ENCODE measurements around the gene THUMPD3.

Gene THUMPD3

DNA sequence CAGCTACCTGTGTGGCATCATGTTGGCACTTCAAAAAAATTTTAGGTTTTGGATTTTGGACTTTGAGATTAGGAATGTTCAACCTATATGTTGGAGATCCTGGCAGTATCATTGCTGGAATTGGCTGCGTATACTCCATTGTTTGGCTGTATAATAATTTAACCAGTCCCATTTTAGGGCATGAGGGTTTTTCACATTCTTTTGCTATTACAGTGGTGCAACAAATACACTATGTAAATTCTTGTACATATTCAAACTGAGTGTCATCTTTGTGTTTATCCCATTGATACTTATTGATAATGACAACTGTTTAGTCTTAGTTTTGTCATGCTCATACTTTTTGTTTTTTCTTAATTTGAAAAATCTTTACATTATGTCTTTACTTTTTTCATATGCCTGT lies 6.7 kb downstream of the THUMPD3 start:
- DNase-seq: no peak

GRCh38 chr3:9373465-9373864 lies 10.6 kb downstream of the THUMPD3 start:
- no peak for DNase-seq

- DNase-seq: no peak
These were observed 15.1 kb downstream of the THUMPD3 start for GRCh38 chr3:9377981-9378380.

- no peak for DNase-seq
These were observed 16.5 kb downstream of the THUMPD3 start for GRCh38 chr3:9379327-9379726.

GRCh38 chr3:9380014-9380413 lies 17.2 kb downstream of the THUMPD3 start:
- no peak for DNase-seq

GRCh38 chr3:9384141-9384828 lies 21.4 kb downstream of the THUMPD3 start:
- no peak for DNase-seq

GRCh38 chr3:9385187-9386077 lies 22.6 kb downstream of the THUMPD3 start:
- no peak for DNase-seq

DNA sequence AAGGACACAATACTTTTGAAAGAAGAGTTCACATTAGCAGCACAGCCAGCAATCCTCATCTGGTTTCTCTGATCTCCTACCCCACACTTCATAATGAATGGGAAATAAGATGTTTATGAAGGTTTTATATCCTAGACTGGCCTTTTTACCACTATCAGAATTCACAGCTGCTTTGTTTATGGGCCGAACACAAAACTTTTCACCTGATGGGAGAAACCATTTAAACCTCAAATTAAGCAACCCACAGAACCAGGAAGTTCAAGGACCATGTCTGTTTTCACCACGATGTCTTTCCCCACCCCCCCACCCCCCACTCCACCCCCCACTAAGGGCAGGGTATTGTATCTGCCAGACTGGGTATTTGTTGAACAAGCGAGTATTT lies 23.2 kb downstream of the THUMPD3 start:
- no peak for DNase-seq

- no peak for DNase-seq
These were observed 23.9 kb downstream of the THUMPD3 start for GRCh38 chr3:9386501-9387321.

GRCh38 chr3:9387322-9387655 lies 24.4 kb downstream of the THUMPD3 start:
- no peak for DNase-seq

DNA sequence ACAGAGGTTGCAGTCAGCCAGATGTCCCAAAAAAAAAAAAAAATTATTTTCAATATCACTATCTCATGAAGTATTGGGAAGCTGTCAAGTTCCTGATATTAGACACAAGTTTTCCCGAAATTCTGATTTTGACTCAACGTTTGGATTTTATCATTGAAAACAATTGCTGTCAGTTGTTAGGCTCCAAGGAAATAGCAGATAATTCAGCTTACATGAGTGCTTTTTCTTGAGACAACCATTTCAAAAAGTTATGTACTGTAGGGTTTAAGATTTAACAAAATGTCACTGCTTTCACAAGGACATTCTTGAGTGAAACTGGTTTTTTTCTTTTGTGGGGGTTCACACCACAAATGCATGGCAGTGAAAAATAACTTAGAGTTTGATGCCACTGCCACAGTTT lies 25.3 kb downstream of the THUMPD3 start:
- no peak for DNase-seq

DNA sequence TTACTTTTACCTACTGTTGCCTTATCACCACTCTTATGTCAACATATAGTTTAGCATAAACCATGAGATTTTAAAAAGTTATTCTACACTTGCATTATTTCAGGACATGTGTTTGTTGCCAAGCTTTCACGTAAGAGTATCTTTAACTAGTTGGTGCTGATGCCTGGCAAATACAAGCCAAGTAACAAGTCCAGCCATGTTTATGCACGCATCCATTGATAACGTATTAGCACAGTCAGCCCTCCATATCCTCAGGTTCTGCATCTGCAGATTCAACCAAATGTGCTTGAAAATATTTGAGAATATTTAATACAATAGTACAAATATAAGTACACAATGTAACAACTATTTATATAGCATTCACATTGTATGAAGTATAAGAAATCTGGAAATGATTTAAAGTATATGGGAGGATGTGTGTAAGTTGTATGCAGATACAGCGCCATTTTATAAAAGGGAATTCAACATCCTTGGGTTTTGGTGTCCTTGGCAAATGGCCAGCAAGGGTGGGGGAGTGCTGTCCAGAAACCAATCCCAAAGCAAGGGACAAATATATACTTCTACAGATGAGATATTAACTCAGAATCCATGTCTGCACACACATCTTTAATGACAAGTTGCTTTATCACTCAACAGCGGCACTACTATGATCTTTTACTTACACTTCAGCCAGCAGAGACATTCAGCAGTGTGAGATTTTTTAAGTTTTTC lies 25.9 kb downstream of the THUMPD3 start:
- no peak for DNase-seq

DNA sequence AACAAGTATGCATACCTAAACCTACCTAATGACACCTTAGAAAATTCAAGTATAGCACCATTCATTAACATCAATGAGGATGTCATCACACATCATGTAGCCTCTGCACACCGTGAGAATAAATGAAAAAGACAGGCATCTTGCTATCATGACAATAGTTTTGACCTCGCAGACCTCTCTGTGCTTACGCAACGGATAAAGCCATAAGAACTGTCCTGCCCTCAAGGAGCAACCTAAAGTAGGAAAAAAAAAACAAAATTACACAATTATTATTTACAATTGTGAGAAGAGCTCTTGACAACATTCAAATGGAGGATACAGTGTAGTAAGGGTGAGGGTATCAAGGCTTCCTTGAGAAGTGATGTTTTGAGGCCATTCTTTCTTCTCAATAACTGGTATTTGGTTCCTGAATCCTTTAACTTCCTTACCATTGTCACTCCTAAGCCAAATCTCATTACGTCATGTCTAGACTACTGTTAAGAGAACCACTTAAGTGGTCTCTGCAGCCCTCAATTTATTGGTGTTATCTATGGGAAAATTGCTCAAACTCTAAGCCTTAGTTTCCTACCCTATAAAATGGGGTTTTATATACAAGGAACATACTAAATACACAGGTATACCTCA lies 27.5 kb downstream of the THUMPD3 start:
- DNase-seq: no peak

DNA sequence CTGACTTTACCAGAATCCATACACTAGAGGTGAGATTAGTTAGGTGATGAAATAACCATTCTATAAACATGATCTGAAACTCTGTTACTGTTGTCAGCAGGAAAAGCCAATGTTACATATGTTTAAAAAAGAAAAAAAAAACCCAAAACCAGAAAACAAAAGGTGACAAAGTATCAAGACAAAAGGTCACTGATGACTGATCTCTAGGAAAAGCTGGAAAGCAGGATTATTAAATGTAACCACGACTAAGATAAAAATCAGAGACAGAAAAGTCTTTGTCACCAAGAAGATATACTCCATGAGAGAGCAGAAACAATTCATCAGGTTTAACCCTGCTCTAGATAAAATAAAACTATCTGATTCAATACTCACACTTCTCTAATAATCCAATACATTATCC lies 29.2 kb downstream of the THUMPD3 start:
- no peak for DNase-seq

DNA sequence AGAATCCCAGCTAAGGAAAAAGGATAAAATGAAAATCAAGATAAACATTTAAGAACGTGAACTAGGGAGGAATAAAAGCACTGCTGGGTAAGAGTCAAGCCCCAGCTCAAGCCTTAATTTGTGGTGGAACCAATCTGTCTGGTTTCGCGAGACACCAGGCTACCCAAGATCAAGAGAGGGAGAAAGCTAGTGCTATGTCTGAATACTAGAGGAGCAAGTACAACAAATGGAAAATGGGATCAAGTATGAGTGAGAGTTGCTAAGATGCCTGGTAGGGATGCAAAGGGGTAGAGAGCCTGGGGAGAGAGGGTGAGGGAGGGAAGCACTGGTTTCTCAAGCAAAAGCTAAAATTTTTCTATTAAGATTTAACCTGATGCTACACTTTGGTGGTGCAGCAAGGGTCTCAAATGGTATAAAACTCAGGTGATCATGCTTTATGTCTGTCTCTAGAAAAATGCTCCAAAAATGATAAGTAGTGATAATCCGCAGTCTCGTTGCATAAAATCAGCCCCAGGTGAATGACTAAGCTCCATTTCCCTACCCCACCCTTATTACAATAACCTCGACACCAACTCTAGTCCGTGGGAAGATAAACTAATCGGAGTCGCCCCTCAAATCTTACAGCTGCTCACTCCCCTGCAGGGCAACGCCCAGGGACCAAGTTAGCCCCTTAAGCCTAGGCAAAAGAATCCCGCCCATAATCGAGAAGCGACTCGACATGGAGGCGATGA lies 32.9 kb downstream of the THUMPD3 start:
- no peak for DNase-seq

- DNase-seq: no peak
These were observed 33.4 kb downstream of the THUMPD3 start for GRCh38 chr3:9396301-9396631.

- peak; percentile 100 for DNase-seq
These were observed 33.9 kb downstream of the THUMPD3 start for GRCh38 chr3:9396632-9397331.

DNA sequence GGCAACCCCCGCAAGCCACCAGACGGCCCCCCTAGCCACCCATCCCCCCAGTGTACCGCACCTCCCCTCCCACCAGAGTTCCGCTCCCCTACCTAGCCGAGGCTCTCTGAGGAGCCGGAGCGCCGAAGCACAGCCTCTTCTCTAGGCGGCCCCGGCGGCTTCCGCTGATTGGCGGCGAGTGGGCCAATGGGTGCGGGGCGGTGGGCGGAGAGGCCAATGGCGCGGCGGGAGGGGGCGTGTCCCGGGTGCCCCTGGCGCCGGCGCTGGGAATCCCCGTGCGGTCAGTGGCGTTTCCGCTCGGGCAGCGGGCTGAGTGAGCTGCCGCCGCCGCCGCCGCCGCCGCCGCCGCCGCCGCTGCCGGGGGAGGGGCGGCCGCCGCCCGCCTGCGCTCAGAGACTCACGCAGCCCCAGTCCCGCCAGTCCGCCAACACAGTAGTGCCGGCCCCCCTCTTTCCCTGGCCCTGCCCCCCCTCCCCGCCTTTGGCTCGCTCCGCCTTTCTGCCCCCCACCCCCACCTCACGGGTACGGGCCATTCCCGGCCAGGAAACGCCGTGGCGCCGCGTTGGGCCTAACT lies 34.6 kb downstream of the THUMPD3 start, which contains the start of gene SETD5:
Gene SETD5, plus strand, starts transcription at position 284 of the 574 bp plus-strand sequence. CDS start 31,324 bp downstream, outside the sequence.
- peak; percentile 100 for DNase-seq

DNA sequence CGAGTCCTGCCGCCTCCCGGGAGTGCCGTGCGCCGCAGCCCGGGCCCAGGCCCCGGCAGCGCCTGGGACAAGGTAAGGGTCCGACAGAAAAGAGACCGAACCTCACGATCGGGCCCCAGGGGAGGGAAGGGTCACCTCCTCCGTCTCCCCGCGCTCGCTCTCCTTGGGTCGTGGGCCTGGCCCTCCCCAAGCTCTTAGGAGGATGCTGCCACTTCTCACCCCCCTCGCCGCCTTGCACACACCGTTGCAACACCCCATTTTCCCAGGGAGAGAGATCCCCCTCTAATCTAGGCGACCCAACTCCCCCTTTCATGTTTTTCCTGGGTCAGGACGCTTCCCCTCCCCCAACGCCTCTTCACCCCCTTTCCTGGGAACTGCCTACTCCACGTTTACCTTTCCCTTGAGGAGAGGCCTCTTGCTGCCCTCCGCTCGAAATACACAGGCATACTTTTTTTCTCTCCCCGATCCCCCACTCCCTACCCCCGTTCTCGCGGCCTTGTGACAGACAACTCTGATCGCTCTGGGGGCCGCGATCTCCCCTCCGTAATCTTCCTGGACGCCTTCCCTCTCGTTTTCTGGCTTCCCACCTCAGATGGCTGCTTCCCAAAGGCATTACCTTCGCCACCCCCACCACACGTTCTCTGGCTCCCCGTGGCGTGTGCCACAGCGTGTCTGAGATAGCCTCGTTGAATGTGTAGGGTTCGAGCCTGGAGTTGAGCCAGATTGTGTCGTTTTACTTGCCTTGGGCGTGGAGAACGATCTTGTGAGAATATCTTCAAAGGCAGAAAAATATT lies 35.2 kb downstream of the THUMPD3 start:
- DNase-seq: peak; percentile 79
